MM.1S (cell line): ENCODE results near the gene TRAPPC12.
"Not testable (repeated sequence)": the region's sequence is repeated elsewhere in the genome, so short reads cannot be mapped to it uniquely, and the experiment has no call there.

Experiments
- DNase-seq: peaks from one replicate; pipeline ENCODE4 v3.0.0-alpha.2; 2015
- H2AFZ ChIP-seq: fragments of 300-600 bp; sonication (generic); 2 replicates; pipeline ENCODE4 v1.6.0; 2016; ENCODE audit warnings: antibody characterized with exemption, low read length
- H3F3A ChIP-seq: fragments of 300-600 bp; sonication (generic); 2 replicates; pipeline ENCODE4 v1.6.1; 2016; ENCODE audit warnings: mild to moderate bottlenecking, antibody characterized with exemption, low read length, moderate library complexity, mixed read lengths; ENCODE audit not compliant: insufficient read depth
- H3K27ac ChIP-seq: fragments of 300-600 bp; sonication (generic); 2 replicates; pipeline ENCODE4 v1.5.1; 2016; ENCODE audit warnings: mild to moderate bottlenecking, low read length
- H3K27me3 ChIP-seq: fragments of 300-600 bp; sonication (generic); replicated peaks from 2 replicates; pipeline ENCODE4 v1.6.0; 2016; ENCODE audit warnings: low read length; ENCODE audit not compliant: insufficient read depth
- H3K36me3 ChIP-seq: fragments of 300-600 bp; sonication (generic); replicated peaks from 2 replicates; pipeline ENCODE4 v1.6.1; 2016; ENCODE audit warnings: mild to moderate bottlenecking, low read length, mixed read lengths; ENCODE audit not compliant: insufficient read depth
- H3K4me1 ChIP-seq: fragments of 300-600 bp; sonication (generic); 2 replicates; pipeline ENCODE4 v1.6.1; 2016; ENCODE audit warnings: low read length, mixed read lengths
- H3K4me2 ChIP-seq: fragments of 300-600 bp; sonication (generic); 2 replicates; pipeline ENCODE4 v1.6.0; 2016; ENCODE audit warnings: low read depth, low read length
- H3K4me3 ChIP-seq: fragments of 300-600 bp; sonication (generic); 2 replicates; pipeline ENCODE4 v1.5.1; 2016; ENCODE audit warnings: low read length, mixed read lengths
- H3K79me2 ChIP-seq: fragments of 300-600 bp; sonication (generic); 2 replicates; pipeline ENCODE4 v1.6.1; 2016; ENCODE audit warnings: mixed run types, low read length, mixed read lengths
- H3K9ac ChIP-seq: fragments of 300-600 bp; sonication (generic); 2 replicates; pipeline ENCODE4 v1.6.1; 2016; ENCODE audit warnings: low read length, mixed read lengths
- H3K9me2 ChIP-seq: fragments of 300-600 bp; sonication (generic); replicated peaks from 2 replicates; pipeline ENCODE4 v1.6.1; 2016; ENCODE audit warnings: mild to moderate bottlenecking, low read length, mixed read lengths; ENCODE audit not compliant: insufficient read depth
- H3K9me3 ChIP-seq: fragments of 300-600 bp; sonication (generic); replicated peaks from 2 replicates; pipeline ENCODE4 v1.6.1; 2016; ENCODE audit warnings: mild to moderate bottlenecking, low read length, mixed read lengths; ENCODE audit not compliant: insufficient read depth
- H4K20me1 ChIP-seq: fragments of 300-600 bp; sonication (generic); 2 replicates; pipeline ENCODE4 v1.6.1; 2016; ENCODE audit warnings: mild to moderate bottlenecking, low read length, moderate library complexity, mixed read lengths; ENCODE audit not compliant: insufficient read depth
- CTCF ChIP-seq: fragments of 300-600 bp; sonication (generic); IDR thresholded peaks from 2 replicates; pipeline ENCODE4 v1.5.1; 2016; ENCODE audit warnings: antibody characterized with exemption, low read length, mixed read lengths
- EZH2 ChIP-seq: fragments of 300-600 bp; sonication (generic); optimal IDR thresholded peaks from 2 replicates; pipeline ENCODE3; 2017; ENCODE audit warnings: low read depth, mild to moderate bottlenecking, antibody characterized with exemption, low read length, mixed read lengths
- EZH2phosphoT487 ChIP-seq: fragments of 300-600 bp; sonication (generic); IDR thresholded peaks from 2 replicates; pipeline ENCODE4 v1.6.1; 2018; ENCODE audit warnings: antibody characterized with exemption, low read length

TRAPPC12 gene

GRCh38 chr2:3493615-3494007, 114.1 kb downstream of the TRAPPC12 start:
- Histone ChIP-seq H3K4me2 (no peak overlapping the region), H3K36me3 (no peaks in the 10 kb centered on the region), H3K27ac (no peak overlapping the region), H3K4me3 (no peak overlapping the region), H3K4me1 (no peaks in the 10 kb centered on the region), H3K9ac (no peak overlapping the region), H2AFZ (no peak overlapping the region), H3K9me2 (no peaks in the 10 kb centered on the region), H3K9me3 (no peaks in the 10 kb centered on the region), H3K79me2 (no peaks in the 10 kb centered on the region), H3F3A (no peaks in the 10 kb centered on the region), H4K20me1 (no peaks in the 10 kb centered on the region), H3K27me3 (no peaks in the 10 kb centered on the region)
- no peak for DNase-seq
- TF ChIP-seq CTCF (no peak), EZH2phosphoT487 (no peak), EZH2 (no peak)

- no peak for TF ChIP-seq EZH2
- TF ChIP-seq CTCF = no peak
- TF ChIP-seq EZH2phosphoT487 = no peak
- H3K9me2 ChIP-seq = no peaks in the 10 kb centered on the region
- H2AFZ ChIP-seq = no peak overlapping the region
- no peak overlapping the region for H3K9ac ChIP-seq
- H3K4me3 ChIP-seq = no peak overlapping the region
- H3K4me1 ChIP-seq = no peaks in the 10 kb centered on the region
- no peak overlapping the region for H3K27ac ChIP-seq
- H3K27me3 ChIP-seq = no peaks in the 10 kb centered on the region
- H3K79me2 ChIP-seq = no peaks in the 10 kb centered on the region
- no peaks in the 10 kb centered on the region for H3K36me3 ChIP-seq
- no peaks in the 10 kb centered on the region for H4K20me1 ChIP-seq
- H3K4me2 ChIP-seq = no peak overlapping the region
- no peak for DNase-seq
- H3F3A ChIP-seq = no peaks in the 10 kb centered on the region
- no peaks in the 10 kb centered on the region for H3K9me3 ChIP-seq
These were observed 115.6 kb downstream of the TRAPPC12 start for GRCh38 chr2:3494984-3495666.

- H3K9ac ChIP-seq, H3K27ac ChIP-seq, H3K9me3 ChIP-seq, H3K79me2 ChIP-seq, H4K20me1 ChIP-seq, DNase-seq, H3K27me3 ChIP-seq, H3K4me2 ChIP-seq, H3K9me2 ChIP-seq, H2AFZ ChIP-seq, H3K36me3 ChIP-seq, H3K4me1 ChIP-seq, H3F3A ChIP-seq, H3K4me3 ChIP-seq: not testable (repeated sequence)
These were observed 117.2 kb downstream of the TRAPPC12 start for GRCh38 chr2:3496708-3497080.

GRCh38 chr2:3498783-3499394, 119.4 kb downstream of the TRAPPC12 start:
- Histone ChIP-seq H4K20me1 (no peaks in the 10 kb centered on the region), H3K4me2 (no peak overlapping the region), H3K4me3 (no peak overlapping the region), H2AFZ (no peak overlapping the region), H3K79me2 (peaks cover 10% of the 10 kb centered on the region), H3K4me1 (no peaks in the 10 kb centered on the region), H3K27me3 (no peaks in the 10 kb centered on the region), H3F3A (no peaks in the 10 kb centered on the region), H3K27ac (no peak overlapping the region), H3K36me3 (no peaks in the 10 kb centered on the region), H3K9ac (no peak overlapping the region), H3K9me3 (no peaks in the 10 kb centered on the region), H3K9me2 (no peaks in the 10 kb centered on the region)
- TF ChIP-seq EZH2phosphoT487 (no peak), CTCF (no peak), EZH2 (no peak)
- DNase-seq = no peak
